Measurements from ENCODE around the gene CHAF1B.
"Not testable (repeated sequence)": the region's sequence is repeated elsewhere in the genome, so short reads cannot be mapped to it uniquely, and the experiment has no call there.

Gene CHAF1B

DNA sequence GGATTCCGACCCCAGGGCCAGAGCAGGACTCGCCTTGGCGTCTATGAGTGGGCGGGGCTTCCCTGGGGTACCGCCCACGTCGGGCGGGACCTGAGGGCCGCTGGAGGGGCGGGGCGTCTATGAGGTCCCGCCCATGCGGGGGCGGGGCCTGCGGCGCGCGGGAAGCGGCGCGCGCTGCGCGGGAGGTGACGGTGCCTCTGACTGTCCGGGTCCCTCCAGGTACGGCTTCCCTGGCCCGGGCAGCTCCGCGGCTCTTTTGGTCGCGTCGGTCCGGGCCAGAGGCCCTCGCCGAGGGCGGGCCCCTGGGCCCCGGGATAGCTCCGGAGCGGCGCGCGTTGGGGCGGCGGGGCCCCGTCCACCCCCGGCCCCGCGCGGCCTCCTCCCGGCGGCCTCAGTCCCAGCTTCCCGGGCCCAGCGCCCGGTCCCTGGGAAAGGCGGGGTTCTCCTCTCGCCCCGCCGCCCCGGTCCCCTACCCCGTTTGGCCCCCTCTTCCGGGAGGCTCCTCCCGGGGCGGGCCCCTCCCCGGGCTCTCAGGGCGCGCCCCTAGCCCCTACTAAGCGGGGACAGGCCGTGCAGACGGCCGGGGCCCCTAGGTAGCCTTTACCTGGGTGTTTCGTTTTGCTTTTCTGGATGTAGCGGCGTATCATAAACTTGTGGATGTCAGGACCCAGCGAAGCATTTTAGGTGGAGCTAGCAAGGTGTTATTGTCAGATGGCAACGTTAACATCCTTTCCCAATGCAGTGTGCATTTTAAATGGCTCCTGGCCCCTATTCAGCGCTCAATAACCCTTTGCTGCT lies at the start of gene CHAF1B:
Gene CHAF1B (plus strand): TSS at position 160 of the 798 bp plus-strand sequence. CDS start 745 bp downstream, outside the sequence.
- DNase-seq (ENCODE audit: low spot score) = peak; percentile 94

DNA sequence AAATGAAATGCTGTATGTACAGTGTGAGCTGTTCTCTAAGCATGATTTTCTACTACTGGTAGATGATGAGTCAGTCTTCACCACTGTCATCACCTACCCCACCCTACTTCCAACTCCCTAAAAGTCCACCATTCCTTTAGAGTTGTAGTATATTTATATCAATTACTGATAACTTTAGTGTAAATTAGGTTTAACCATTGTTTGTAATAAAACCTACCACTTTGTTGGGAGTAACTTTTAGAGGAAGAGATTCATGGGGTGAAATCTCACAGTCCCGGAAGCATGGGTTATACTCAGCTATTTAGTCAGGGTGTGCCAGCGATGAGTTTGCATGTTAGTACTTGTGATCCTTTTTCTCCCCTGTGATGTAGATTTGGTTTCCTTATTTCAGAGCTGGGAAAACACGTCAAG lies 48.1 kb upstream of the CHAF1B start:
- no peak for DNase-seq (ENCODE audit: low spot score)

DNA sequence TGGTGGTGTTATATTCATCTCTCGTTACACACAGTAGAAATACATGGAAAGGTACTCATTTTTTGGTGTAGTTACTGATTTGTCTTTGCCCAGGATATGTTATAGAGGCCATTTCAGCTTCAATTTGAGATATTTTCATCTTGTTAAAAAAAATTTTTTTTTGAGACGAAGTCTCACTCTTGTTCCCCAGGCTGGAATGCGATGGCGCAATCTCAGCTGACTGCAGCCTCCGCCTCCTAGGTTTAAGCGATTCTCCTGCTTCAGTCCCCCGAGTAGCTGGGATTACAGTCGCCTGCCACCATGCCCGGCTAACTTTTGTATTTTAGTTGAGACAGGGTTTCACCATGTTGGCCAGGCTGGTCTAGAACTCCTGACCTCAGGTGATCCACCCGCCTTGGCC lies 46.2 kb upstream of the CHAF1B start:
- DNase-seq (ENCODE audit: low spot score) = no peak

DNA sequence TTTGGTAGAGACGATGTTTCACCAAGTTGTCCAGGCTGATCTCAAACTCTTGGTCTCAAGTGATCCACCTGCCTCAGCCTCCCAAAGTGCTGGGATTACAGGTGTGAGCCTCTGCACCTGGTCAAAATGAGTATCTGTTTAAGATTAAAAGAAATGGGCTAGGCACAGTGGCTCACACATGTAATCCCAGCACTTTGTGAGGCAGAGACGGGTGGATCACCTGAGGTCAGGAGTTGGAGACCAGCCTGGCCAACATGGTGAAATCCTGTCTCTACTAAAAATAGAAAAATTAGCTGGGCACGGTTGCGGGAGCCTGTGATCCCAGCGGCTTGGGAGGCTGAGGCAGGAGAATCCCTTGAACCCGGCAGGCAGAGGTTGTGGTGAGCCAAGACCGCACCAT lies 42.6 kb upstream of the CHAF1B start:
- not testable (repeated sequence) for DNase-seq (ENCODE audit: low spot score)

DNA sequence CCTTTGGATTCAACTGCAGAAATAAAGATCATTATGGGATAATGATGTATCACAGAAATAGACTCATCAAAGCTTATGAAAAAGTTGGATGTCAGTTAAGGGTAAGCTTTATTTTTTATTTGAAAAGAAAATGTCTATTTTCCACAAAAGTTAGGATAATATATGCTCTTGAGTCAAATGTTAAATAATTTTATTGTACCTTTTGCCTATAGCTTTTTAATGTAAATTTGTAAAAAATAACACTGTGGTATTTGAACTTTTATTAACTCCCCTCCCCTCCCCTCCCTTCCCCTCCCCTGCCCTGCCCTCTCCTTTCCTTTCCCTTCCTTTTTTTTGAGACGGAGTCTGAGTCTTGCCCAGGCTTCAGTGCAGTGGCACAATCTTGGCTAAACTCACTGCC lies 40.3 kb upstream of the CHAF1B start:
- DNase-seq (ENCODE audit: low spot score) = no peak

DNA sequence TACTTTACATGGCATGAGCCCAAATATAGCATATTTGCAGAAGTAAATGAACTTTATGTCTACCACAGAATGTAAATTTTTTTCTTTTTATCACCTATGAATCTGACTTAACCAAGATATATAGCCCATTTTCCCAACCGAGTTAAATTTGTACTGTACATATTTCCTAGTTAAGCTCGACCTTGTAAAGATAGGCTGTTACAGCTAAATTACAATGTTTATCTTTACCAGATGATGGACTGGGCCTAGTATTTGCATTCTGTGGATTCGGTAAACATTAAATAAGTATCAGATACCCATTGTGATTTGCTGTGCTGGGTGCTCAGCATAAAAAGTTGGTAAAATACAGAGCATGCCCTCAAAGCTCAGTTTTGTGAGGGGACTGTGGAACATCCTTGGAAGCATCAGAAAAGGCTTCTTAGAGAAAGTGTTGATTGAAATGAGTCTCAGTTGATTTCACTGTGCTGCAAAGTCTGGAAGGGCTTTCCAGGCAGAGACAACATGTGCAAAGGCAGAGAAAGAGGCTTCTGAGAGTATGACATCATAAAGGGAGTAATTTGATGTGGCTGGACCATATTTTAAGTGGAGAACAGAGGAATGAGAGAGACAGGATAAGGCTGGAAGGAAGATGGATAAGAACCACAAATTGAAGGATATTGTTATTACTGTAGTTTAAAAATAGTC lies 37.8 kb upstream of the CHAF1B start:
- no peak for DNase-seq (ENCODE audit: low spot score)

DNA sequence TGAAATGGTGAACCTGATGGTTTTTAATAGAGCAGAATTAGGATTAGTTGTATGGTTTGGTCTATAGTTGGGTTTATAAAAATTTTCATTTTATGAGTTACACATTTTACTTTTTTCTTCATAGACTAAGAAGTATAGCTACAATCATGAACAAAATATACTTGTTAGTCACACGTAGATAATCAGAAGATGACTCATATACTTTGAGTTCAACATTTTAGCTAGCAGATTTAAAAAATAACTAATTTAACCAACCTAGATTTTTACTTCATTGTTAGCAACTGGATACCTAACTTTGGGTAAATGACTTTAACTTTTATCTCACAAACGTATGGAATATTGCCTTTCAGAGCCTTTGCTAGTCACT lies 37.2 kb upstream of the CHAF1B start:
- DNase-seq (ENCODE audit: low spot score) = no peak

DNA sequence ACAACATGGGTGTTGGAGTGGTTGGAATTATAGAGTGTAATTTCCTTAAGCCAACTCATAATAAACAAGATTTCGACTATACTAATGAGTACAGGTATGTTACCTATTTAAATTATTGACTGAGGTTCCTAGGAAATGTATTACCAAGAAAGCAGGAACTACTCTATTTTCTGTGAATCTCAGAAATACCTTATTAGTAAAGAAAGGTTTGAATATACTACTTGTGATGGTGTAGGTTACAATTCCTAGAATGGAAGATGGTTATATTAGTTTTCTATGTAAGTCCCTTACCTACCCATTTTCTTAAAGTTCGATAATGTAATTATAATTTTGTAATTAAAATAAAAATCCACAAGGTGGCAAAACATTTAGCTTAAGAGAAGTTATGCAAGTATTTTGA lies 35.9 kb upstream of the CHAF1B start:
- DNase-seq (ENCODE audit: low spot score) = no peak

DNA sequence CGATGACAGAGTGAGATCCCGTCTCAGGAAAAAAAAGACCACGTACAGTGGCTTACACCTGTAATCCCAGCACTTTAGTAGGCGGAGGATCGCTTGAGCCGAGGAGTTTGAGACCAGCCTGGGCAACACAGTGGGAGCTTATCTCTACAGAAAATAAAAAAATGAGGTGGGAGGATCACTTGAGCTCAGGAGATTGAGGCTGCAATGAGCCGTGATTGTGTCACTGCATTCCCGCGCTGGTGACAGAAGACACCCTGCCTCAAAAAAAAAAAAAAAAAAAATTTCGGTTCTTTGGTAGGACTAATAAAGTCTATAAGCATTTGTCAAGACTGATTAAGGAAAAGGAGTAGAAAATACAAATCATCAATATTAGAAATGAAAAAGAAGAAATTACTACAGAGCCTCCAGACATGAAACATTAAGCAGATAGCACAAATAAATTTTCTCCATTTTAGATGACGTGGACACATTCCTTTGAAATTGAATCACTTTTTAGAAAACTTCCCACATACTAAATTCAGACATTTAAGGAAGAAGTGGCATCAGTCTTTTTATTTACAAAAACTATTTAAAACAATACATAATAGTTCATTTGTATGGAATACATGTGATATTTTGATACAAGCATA lies 34.8 kb upstream of the CHAF1B start:
- no peak for DNase-seq (ENCODE audit: low spot score)

DNA sequence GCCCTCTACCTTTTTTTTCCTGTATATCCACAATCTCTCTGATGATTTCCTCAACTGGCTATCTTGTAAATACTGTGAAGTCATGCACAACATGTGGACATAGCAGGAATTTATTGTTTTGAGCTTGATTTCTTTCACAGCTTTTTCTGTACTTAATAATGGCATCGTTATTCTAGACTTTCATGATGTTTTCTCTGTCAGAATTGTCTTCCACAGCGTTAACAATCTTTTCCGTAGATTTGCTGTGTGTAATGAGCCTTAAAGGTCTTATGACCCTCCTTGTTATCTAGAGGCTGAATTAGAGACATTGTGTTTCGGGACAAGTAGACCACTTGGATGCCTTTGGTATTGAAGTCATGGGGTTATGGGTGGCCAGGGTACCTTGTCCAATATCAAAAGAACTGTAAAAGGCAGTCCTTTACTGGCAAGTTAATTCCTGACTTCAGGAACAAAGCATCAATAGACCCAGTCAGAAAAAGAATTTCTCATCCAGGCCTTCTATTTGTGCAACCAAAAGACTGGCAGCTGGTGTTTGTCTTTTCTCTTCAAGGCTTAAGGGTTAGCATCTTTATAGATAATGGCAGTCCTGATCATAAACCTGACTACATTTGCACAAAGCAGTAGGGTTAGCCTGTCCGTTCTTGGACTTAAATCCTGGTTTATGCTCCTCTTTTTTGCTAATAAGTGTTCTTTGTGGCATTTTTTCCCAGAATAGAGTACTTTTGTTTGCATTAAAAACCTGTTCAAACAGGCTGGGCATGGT lies 30.1 kb upstream of the CHAF1B start:
- no peak for DNase-seq (ENCODE audit: low spot score)

DNA sequence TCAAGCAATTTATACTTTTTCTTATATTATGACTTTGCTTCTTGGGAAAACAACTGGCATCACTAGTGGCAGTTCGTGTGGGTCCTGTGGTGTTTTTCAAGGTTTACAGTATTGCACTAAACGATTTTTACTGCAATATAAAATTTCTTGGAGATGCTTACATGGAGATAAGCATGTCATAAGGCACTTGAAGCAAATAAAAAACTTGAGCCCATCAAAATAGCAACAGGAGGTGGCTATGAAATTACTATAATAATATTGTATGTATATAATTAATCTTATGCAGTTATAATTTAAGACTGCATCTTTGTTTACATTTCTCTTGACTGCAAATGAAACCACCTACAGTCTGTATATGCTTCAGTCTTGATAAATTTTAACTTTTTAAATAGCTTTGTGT lies 29.3 kb upstream of the CHAF1B start:
- DNase-seq (ENCODE audit: low spot score) = no peak

DNA sequence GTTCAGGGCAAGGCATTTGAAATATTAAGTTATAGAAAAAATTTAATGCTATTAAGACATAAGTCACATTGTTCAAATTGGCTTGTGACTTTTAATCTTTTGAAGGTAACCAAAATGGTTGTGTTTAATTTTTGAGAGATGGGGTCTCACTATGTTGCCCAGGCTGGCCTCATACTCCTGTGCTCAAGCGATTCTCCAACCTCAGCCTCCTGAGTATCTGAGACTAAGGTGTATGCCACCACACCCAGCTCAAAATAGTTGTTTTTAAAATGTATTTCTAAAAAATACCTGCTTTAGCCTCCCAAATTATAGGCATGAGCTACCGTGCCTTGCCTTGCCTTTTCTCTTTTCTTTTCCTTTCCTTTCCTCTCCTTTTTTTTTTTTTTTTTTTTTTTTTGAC lies 26.0 kb upstream of the CHAF1B start:
- DNase-seq (ENCODE audit: low spot score) = no peak

DNA sequence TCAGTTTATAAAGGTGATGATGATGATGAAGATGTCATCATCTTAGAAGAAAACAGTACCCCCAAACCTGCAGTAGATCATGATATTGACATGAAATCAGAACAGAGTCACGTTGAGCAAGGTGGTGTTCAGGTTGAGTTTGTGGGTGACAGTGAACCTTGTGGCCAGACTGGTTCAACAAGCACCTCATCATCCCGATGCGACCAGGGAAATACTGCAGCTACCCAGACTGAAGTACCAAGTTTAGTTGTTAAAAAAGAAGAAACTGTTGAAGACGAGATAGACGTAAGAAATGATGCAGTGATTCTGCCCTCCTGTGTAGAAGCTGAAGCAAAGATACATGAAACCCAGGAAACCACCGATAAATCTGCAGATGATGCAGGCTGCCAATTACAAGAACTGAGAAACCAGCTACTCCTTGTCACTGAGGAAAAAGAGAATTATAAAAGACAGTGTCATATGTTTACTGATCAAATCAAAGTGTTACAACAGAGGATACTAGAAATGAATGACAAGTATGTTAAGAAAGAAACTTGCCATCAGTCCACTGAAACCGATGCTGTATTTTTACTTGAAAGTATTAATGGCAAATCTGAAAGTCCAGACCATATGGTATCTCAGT lies 16.0 kb upstream of the CHAF1B start:
- DNase-seq (ENCODE audit: low spot score) = no peak

DNA sequence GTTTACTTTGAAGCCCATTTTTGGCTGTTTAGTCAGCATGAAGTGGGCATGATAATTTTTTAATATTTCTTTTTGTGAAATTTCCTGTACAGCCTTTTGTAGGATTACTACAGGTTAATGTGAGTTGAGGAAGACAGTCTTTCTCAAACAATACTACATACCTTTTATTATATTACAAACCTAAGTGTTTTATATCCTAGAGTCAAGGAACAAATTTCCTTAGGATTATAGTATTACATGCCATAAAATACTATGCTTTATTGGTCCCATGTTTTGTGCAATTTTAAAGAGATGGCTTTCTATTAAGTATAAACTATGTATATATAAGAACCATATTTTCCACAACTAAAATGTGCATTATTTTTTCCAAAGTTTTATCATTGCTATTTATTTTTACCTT lies 9.2 kb upstream of the CHAF1B start:
- no peak for DNase-seq (ENCODE audit: low spot score)

DNA sequence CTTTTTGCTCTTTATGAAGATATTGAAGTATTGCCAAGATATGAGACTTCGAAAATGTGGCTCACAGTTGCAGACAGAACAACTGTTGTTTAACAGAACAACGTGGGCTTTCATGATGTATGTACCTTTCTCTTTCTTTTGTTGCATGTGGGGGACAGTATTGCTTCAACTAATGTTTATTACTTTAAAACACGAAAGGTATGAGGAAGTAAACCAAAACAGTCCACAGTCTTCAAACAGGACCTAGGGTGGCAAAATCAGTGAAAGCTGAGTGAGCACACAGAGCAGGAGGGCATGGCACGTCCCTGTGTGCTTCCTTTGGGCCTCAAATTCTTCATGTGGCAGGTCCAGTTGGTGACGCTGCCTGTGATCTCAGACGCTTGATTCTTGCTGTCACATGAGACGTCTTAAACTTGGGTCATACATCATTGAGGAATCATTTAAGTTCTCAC lies 7.8 kb upstream of the CHAF1B start:
- DNase-seq (ENCODE audit: low spot score) = no peak

DNA sequence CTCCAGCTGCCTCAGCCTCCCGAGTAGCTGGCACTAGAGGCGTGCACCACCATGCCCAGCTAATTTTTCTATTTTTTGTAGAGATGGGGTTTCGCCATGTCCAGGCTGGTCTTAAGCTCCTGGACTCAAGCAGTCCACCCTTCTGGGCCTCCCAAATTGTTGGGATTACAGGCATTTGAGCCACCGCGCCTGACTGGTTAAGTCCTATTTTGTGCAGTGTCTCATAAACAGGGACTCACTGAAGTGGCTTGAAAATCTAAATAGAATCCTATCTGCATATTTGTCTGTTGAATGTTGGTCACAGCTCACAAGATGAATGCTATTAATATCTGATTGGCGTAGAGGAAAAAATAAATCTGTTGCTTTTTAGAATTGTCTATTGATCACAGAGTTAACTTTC lies 5.9 kb upstream of the CHAF1B start:
- DNase-seq (ENCODE audit: low spot score) = no peak

DNA sequence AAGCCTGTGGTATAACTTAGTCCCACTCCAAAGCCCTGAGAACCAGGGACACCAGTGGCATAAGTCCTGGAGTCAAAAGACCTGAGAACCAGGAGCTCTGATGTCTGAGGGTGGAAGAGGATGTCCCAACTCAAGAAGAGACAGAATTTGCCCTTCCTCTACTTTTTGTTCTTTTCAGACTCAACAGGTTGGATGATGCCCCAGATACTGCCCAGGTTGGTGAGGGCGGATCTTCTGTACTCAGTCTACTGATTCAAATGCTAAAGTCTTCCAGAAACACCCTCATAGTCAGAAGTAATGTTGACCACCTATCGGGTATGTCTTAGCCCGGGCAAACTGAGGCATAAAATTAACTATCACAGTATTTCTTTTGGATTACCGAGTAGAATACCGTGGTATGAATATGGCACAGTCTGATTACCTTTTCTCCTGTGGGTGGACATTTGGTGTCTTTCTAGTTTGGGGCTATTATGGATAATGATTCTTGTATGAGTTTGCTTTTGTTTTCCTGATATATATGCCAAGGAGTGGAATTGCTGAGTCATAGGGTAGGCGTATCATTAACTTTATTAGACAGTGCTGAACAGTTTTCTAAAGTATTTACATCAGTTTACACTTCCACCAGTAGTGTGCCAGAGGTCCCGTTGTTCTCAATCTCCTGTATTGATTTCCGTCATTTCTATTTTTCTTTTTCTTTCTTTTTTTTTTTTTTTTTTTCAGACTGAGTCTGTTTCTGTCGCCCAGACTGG lies 3.2 kb upstream of the CHAF1B start:
- no peak for DNase-seq (ENCODE audit: low spot score)

DNA sequence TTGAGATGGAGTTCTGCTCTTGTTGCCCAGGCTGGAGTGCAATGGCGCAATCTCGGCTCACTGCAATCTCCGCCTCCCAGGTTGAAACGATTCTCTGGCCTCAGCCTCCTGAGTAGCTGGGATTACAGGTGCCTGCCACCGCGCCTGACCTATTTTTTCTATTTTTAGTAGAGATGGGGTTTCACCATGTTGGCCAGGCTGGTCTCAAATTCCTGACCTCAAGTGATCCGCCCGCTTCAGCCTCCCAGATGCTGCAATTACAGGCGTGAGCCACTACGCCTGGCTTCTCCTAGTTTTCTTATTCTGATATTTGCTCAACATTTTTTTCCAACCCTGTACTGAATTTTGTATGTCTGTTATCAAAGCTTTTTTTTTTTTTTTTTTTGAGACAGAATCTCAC lies 2.5 kb upstream of the CHAF1B start:
- DNase-seq (ENCODE audit: low spot score) = not testable (repeated sequence)

DNA sequence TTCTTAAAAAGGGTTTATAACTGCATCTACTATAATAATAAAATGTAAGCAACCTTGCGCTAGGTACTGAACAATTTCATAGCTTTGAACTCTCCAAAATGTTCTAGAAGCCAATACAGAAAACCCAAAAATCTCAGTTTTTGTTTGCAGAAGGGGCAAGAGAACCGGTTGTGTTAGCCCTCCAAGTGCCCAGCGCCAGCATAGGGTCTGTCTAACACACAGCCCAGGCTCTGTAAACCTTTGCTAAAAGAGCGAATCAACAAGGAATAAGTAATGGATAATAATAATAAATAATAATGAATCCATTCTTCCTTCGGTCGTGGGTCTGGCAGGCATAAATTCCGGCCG lies 333 bp upstream of the CHAF1B start:
- DNase-seq (ENCODE audit: low spot score) = no peak

DNA sequence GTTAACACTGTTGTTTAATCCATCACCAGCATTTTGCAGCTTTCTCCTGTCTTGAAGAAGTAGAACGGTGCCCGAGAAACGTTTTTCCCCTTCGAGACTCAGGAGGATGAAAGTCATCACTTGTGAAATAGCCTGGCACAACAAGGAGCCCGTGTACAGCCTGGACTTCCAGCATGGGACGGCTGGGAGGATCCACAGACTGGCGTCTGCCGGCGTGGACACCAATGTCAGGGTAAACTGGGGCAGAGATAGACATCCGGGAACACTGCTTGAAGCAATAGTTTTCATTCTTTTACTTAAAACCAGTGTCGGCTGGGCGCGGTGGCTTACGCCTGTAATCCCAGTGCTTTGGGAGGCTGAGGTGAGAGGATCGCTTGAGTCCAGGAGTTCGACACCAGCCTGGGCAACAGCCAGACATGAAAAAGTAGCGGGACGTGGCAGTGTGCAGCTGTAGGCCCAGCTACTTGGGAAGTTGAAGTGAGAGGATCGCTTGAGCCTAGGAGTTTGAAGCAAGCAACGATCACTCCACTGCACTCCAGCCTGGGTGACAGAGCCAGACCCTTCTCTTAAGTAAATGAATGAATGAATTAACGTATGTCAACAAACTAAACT lies 945 bp downstream of the CHAF1B start:
- DNase-seq (ENCODE audit: low spot score) = no peak

DNA sequence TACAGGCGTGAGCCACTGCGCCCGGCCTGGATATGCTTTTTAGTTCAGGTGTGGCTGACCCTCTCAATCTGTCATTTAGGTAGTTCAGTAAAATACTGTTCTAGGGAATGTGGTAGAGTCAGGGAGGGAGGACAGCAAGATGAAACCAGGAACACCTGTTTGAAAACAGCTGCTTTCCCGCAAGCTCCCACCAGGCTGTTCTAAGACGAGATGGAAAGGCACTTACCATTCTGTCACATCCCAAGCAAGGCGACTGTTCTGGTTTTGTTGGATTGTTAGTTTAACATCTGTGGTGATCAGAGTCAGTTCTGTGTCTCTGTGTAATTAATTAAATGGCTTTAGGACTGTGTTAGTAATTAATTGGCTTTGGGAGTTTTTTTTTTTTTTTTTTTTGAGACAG lies 2.9 kb downstream of the CHAF1B start:
- no peak for DNase-seq (ENCODE audit: low spot score)

All from germinal center (tissue), 1 donor.